Gastroesophageal sphincter (tissue), 3 donors: ENCODE results near the gene VWA8.

Experiments used
- CTCF ChIP-seq, 4 experiments: fragments of 200-600 bp in 2 of 4; fragments of 450-650 bp in 2 of 4; sonication (generic) in 1 of 4; IDR thresholded peaks; one replicate each; pipeline ENCODE4 v1.5.1; 2017 to 2019; ENCODE audit warnings: antibody characterized with exemption in 4 of 4, mild to moderate bottlenecking in 2 of 4, moderate library complexity in 2 of 4
- EP300 ChIP-seq: sonication (generic); formaldehyde crosslinking; IDR thresholded peaks from one replicate; pipeline ENCODE4 v1.6.1; 2017; ENCODE audit warnings: antibody characterized with exemption, mild to moderate bottlenecking
- POLR2A ChIP-seq, 2 donors: fragments of 450-650 bp; IDR thresholded peaks; one replicate each; pipeline ENCODE4 v1.6.1; 2017; ENCODE audit warnings: antibody characterized with exemption in 2 of 2, mild to moderate bottlenecking in 2 of 2, moderate library complexity in 1 of 2
- POLR2AphosphoS5 ChIP-seq: sonication (generic); formaldehyde crosslinking; IDR thresholded peaks from one replicate; pipeline ENCODE4 v1.6.1; 2017; ENCODE audit warnings: antibody characterized with exemption

GRCh38 chr13:41597348-41598041 lies 363.4 kb downstream of the VWA8 start:
- no peak for TF ChIP-seq CTCF (IDR thresholded peaks at IDR 0.05)
- TF ChIP-seq POLR2AphosphoS5, result no peak
- TF ChIP-seq POLR2A (IDR thresholded peaks at IDR 0.05), result no peak
- TF ChIP-seq EP300, result no peak
